NCI-H128 (cell line): Measurements from ENCODE around the gene LILRA6.
"Not testable (repeated sequence)": the region's sequence is repeated elsewhere in the genome, so short reads cannot be mapped to it uniquely, and the experiment has no call there.

Experiments used
- DNase-seq: peaks from one replicate; lab custom pipeline; 2025; ENCODE audit not compliant: unreplicated experiment; lab: John Stamatoyannopoulos, UW

Gene LILRA6

DNA sequence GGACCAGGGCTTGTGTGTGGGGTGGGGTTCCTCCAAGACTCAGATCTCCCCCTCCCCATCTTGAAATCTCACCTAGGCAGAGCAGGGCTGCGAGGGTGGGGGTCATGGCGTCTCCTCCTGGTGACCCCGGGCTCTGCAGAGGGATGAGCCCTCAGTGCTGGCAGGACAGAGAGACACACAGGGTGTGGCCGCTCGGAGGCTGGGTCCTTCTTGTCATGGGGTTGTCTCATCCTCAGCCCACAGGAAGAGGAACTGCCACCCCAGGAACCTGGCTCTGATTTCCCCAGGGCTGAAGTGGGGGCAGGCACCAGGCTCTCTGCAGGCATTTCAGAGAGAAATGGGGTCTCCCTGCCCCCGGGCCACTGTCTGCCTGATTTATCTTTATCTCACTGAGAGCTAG is at the start of gene LILRA6:
TSS of gene LILRA6 (minus strand) at position 145 of the 400 bp plus-strand sequence.
- not testable (repeated sequence) for DNase-seq

DNA sequence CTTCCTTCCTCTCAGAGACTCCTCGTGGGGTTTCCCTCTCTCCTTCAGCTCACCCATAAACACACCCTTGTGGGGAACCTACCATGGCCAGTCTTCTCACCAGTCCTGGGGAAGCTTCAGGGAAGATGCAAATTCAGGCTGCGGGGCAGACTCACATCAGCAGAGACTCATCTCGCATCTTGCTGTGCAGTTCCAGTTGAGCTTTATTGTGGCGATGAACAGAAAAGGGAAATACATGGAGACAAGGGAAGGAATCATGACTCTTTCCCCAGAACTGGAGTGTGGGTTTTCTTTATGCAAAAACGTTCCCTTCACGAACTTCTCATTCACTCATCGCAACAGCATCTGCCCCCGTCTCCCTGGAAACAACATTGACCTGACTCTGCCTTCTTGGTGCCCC is 46.6 kb upstream of the LILRA6 start:
- DNase-seq, result not testable (repeated sequence)

DNA sequence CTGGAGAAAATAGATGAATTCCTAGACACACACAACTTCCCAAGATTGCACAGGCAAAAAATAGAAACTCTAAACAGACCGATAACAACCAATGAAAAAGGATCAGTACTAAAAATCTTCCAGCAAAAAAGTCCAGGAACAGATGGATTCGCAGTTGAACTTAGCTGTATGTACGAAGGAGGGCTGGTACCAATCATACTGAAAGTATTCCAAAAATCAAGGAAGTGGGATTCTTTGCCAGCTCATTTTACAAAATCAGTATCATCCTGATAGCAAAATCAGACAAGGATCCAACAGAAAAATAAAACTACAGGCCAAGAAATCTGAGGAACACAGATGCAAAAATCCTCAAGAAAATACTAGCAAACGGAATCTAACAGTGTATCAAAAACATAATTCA is 44.9 kb upstream of the LILRA6 start:
- no peak for DNase-seq

DNA sequence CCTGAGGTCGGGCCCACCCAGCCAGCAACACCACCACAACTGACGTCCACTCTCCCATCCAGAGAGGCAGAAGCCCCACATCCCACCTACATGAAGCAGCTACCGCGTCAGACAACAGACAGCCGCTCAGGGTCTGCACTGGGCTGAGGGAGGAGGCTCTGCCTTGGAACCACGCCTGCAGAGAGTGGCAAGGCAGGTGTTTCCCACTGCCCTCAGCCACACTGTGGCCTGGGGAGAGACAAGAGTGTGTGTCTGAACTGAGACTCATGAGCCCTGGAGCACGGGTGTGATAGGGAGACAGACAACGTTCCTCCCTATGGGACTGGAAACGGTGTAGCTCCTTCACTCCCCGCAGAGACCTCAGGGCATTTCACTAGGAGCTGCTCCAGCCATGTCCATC is 43.7 kb upstream of the LILRA6 start:
- not testable (repeated sequence) for DNase-seq

DNA sequence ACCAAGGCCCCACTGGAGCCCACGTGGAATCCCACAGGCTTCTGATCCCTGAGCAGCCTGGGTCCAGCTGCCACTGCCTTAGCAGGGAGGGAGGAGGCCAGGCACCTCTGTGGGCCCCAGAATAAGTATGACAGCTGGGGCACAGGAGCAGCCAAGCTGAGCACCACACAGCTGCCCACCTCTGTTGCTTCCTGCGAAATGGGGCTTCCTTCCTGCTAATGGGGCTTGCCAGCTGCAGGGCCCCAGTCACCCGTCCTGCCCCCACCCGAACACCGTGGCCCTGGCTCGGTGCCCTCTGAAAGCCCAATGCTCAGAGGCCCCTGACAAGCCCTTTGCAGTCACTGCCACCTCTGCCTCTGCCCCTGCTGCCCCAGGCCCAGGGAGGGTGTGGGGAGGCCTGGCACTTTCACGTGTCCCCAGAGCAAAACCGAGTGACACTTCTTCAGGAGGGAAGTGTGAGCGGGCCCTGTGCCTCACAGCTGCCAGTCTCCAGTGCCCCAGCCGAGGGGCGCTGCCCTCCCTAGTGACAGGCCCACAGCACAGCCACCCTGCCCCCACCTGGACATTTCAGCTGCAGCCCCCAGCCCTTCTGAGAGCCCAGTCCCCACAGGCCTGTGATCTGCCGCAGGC is 43.0 kb upstream of the LILRA6 start:
- not testable (repeated sequence) for DNase-seq

DNA sequence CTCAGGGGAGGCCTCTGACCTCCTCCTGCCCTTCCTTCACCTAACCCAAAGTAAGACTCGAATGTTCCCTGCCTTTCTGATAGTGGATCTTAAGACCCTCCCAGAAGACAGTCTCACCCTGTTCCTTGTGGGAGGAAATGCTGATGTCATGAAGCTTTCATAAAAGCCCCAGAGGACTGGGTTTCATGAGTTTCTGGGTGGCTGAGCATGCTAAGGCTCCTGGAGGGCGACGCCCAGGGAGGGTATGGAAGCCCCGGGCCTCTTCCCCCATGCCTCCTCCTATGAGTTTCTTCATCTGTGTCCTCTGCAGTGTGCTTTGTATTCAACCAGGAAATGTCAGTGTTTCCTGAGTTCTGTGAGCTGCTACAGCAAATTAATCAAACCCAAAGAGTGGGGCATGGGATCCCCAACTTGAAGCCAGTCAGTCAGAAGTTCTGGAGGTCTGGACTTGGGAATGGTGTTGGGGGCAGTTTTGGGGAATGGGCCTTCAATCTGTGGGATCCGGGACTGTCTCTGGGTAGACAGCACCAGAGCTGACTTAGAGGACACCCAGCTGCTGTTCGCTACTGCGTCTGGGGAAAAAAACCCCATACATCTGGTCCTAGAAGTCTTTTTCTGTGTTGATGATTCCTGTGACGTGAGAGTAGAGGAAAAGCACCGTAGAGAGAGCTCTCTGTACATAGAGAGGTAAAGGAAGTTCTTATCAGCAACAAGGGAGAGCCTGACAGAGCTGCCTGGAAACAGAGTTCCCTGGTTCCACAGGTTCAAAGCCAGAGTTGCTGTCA is 40.3 kb upstream of the LILRA6 start:
- no peak for DNase-seq

DNA sequence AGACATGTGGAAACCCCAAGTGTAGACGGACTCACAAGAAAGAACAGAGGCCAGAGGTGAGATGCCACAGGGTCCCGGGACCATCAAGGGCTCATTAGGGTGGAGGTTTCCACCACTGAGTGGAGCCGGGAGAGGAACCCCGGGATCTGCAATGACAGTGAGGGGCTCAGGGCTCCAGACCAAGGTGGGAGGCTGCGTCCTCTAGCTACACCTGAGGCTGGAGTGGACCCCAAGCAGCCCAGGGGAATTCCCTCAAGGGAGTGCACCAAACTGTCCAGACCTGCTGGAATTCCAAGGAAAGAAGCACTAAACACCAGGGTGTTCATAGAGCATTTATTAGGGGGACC is 39.1 kb upstream of the LILRA6 start:
- not testable (repeated sequence) for DNase-seq

DNA sequence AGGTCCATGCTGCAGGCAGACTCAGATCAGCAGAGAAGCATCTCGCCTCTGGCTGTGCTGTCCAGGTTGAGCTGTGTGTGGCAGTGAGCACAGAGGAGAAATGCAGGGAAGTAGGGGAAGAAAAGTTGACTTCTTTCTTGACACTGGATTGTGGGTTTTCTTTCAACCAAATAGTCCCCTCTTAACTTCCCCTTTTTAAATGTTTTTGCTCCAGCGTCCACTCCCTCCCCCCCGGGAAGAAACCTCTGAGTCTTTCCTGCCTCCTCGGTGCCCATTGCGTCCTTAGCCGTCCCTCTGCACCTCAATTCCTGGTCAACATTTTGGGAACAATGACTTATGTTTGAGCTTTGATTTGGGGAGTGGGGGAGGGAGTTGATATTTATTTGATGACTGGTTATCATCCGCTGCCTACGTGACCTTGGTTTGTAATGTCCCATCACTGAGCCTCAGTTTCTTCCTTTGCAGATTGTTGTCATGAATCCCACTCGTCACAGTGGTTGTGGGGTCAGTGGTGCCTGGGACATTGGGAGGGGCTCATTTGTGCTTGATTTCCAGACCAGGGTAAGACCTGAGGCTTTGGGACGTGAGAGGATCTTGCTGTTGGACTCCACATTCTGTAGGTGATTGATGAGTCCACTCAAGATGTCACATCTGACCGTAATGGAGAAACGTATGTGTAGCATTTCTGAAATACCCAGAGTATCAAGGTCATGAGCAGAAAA is 38.6 kb upstream of the LILRA6 start, which contains the start of gene LILRB2:
TSS of gene LILRB2 (minus strand) at position 104 of the 722 bp plus-strand sequence. CDS start 614 bp downstream, outside the sequence.
- DNase-seq, result no peak

DNA sequence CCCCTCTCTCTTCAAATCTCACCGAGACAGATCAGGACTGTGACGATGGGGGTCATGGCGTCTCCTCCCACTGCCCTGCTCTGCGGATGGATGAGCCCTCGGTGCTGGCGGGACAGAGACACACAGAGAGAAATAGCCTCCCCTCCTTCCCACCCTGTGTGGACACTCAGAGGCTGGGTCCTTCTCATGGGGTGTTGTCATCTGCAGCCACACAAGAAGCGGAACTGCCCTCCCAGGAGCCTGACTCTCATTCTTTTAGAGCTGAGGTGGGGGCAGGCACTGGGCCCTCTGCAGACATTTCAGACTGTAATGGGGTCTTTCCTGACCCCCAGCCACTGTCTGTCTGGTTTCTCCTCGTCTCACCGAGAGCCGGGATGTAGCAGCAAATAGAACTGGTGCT is 37.9 kb upstream of the LILRA6 start:
- DNase-seq, result not testable (repeated sequence)

DNA sequence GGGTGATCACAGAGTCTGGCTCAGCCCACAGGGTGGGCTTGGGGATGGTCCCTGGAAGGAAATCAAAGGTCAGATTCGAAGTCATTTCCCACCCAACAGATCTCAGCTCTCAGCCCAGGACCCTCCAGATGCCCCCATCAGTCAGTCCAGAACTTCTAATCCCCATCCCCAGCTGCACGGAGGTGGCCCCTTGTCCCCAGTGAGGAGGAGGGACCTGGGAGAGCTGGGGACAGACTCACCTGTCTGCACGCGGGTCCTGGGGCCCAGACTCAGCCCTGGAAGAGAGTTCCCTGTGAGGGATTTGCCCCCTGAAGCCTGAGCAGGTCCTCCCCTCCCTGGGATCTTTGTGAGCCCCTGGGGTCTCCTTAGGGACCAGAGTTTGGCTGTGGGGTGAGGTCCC is 37.4 kb upstream of the LILRA6 start:
- DNase-seq, result not testable (repeated sequence)

DNA sequence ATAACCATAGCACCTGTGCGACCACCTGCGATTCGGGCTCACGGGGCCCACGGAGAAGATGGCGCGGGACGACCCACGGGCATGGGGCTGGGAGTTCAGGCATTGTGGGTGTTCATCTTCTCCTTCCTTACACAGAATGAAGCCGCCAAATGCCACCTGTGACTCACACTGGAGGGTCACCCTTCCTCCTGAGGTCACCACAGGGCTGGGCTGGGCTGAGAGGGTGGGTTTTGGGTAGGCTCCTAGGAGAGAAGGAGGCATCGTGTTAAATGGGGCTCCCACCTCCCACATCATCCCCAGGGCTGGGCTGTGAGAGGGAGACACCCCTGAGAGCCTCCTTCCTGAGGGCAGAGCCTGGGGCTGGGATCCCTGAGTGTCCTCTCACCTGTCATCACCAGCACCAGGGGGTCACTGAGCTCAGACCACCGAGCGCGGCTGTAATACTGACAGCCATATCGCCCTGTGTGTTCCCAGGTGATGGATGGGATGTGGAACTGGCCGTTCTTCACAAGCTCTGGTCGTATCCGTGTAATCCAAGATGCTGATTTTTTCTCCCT is 36.9 kb upstream of the LILRA6 start:
- no peak for DNase-seq

DNA sequence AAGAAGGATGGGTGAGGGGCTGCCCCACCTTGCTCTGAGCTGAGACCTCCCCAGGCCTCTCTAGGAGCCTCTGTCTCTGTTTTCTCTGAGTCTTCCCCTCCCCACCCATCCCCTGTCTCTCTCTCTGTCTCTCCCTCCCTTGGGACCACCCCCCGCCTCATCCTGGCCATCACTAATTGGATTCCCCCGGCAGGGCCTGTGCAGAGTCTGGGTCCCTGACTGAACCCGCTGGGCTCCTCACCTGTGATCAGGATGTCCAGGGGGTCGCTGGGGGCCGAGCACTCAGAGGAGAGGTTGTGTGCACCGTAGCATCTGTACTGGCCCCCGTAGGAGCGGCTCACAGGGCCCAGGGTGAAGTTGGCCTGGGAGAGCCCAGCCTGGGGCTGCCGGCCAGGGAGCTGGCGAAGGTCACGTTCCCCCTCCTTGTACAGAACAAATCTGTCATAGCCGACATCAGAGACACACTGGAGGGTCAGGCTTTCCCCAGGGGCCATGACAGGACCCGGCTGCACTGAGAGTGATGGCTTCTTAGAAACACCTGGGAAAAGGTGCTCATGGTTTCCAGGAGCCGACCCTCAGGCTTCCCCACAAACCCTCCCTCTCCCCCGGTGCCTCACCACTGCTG is 36.1 kb upstream of the LILRA6 start:
- not testable (repeated sequence) for DNase-seq

DNA sequence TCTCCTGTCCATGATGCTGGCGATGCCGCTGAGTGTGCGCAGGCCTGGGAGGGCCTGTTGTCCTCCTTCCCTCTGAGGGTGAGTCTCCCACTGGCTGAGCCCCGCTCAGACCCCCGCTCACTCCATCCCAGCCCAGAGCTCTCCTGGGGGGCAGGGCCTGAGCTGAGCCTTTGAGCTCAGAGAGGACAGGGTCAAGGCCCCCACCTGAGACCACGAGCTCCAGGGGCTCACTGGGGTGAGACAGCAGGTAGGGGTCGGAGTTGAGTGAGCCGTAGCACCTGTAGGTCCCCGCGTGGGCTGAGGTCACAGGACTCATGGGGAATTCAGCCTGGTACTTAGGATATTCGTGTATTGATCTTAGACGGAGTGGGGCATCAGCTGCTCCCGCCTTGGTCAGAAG is 35.5 kb upstream of the LILRA6 start:
- not testable (repeated sequence) for DNase-seq

DNA sequence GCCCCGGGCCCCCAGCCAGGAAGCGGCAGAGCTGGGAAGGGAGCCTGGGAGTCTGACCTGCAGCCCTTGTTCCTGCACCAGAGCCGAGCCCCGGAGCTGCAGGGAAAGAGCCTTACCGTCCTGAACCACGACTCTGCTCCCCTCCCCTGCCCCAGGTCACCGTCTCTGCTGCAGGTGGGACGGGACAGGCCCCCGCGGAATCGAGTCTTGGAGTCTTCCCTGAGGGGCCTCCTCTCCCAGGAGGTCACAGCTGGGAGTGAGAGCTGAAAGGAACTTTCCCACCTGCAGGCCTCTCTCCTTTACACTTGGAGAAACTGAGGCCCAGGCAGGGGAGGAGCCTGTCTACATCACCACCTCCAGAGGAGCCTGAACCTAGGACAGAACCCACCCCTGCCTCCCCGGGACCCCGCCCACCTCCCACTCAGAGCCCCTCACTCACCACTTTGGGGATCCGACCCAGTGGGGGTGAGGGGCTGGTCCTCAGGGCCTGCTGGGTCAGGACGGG is 34.6 kb upstream of the LILRA6 start:
- not testable (repeated sequence) for DNase-seq

DNA sequence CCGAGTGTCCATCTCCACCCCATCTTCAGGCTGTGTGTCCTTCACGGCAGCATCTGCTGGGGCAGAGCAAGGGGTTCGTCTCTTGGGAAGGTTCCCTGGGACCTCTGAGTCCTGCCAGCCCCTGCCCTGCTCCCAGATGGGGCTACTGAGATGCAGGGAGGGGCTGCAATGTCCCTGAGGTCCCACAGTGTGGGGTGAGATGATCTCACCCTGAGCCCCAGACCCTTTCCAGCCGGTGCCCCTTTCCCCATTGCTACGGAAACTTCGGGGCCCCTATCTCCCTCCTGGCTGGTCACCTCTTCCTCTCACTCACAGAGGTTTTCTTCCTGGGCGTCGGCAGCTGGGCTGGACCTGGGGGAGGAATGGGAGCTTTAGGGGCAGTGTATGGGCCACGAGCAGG is 33.4 kb upstream of the LILRA6 start:
- no peak for DNase-seq

DNA sequence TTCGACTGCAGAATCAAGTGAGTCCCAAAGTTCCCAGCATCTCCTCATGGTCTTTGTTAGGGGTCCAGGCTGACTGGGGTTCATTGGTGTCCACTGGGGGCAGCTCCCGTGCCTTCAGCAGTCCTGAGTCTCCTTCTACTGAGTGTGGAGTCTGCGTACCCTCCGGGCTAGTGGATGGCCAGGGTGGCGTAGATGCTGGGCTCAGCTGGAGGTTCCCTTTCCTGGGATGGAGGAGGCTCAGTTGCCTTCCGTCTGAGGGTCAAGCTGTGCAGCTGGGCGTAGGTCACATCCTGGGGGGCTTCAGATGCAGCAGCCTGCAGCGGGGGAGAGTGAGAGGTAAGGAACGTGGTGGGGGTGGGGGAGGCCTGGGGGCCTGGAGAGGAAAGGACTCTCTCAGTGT is 31.9 kb upstream of the LILRA6 start:
- DNase-seq, result not testable (repeated sequence)

DNA sequence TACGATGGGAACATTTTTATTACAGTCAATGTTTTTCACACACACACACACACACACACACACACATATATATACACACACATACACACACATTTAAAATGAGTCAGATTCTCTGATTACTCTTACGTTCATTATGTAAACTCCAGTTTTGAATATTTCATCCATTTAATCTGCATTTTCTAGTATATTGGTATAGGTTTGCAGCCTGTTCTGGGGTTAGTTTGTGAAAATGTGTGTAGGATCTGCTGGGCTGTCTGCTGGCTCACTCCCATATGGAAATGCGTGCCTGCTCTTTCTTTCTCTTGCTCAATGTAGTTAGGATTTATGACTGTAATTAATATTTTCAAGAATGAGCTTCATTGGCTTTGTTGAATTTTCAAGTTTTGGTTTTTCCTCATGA is 31.2 kb upstream of the LILRA6 start:
- DNase-seq, result no peak

DNA sequence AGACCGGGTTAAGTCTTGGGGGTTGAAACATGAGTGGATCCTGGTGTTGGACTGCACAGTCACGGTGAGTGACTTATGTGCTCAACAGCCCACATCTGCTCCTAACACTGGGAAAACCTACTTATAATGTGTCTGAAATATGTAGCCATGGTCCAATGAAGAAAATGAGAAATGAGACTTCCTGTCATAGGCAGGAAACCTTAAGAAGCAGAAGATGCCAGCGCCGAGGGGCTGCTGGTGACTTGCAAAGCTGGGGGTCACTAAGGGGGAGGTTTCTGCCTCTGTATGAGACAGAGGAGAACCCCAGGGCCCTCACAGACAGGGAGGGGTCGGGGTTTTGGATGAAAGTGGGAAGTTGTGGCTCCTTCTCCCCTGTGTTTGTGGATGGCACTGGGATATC is 29.6 kb upstream of the LILRA6 start:
- DNase-seq, result not testable (repeated sequence)

DNA sequence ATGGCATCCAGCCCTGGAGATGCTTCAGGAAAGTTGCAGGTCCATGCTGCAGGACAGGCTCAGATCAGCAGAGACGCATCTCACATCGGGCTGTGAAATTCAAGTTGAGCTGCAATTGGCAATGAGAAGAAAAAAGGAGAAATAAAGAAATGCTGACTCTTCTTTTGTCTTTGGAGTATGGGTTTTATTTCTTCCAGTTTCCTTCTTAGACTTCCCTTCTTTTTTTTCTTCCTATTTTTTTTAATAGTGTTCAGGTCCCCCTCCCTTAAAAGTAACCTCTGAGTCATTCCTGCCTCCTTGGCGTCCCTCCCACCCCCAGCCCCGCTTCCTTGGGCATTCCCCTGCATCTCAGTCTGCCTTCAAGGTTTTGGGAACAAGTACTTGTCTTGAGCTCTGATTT is 29.0 kb upstream of the LILRA6 start:
- DNase-seq, result not testable (repeated sequence)

DNA sequence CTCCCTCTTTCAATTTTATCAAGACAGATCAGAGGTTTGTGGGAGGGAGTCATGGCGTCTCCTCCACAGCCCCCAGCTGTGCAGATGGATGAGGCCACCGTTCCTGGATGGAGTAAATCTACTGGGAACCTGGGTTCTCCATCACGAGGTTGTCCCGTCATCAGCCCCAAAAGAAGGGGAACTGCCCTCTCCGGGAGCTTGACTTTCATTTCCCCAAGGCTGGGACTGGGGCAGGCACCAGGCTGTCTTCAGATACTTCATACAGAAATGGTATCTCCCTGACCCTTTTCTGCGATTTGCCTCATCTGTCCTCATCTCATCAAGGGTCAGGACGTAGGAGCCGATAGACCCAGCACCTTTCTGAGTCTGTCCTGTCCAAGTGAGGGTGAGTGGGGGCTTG is 28.5 kb upstream of the LILRA6 start:
- DNase-seq, result no peak

DNA sequence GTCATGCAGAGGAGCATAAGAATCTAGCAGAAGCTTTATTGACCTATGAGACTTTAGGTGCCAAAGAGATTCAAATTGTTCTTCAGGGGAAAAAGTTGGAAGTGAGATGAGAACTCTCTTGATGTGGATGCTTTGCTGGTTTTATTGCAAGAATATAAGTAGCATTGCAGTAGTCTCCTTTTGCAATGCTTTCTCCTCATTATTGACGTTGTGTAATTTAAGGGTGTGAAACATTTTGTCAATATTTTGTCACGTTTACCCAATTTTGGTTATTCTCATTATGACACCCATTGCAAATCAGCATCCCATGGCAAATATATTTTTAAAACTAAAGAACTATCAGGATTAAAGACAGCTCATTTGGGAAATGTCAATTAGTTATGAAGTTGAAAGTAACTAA is 26.3 kb upstream of the LILRA6 start:
- DNase-seq, result no peak
